Measurements from ENCODE around the gene VPS54.

VPS54 gene

DNA sequence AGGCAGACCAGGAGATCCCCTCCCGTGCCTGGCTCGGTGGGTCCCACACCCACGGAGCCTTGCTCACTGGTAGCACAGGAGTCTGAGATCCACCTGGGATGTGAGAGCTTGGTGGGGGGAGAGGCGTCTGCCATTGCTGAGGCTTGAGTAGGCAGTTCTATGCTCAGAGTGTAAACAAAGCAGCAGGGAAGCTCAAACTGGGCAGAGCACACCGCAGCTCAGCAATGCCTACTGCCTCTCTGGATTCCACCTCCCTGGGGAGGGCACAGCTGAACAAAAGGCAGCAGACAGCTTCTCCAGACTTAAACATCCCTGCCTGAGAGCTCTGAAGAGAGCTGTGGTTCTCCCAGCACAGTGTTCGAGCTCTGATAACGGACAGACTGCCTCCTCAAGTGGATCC lies 92.4 kb downstream of the VPS54 start:
- no peak for DNase-seq (ENCODE audit: low read depth in 2 of 2, low spot score in 1 of 2)

DNA sequence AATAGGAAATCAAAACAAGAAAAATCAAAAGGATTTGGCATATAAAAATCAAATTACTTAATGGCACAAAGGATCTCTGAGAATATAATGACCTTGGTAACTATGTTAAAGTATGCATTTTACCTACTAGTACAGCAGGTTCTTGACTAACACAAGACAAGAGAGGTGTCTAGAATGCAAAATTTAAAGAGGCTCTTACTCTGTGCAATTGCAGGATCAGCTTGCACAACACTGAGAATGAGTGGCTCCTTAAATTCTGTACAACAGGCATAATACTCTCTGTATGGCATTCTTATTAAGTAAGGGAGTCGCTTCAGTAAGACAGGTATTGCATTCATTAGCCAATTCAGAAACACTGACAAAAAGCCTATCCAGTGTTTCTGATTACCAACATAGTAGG lies 104.9 kb downstream of the VPS54 start:
- no peak for DNase-seq (ENCODE audit: low read depth in 2 of 2, low spot score in 1 of 2)

DNA sequence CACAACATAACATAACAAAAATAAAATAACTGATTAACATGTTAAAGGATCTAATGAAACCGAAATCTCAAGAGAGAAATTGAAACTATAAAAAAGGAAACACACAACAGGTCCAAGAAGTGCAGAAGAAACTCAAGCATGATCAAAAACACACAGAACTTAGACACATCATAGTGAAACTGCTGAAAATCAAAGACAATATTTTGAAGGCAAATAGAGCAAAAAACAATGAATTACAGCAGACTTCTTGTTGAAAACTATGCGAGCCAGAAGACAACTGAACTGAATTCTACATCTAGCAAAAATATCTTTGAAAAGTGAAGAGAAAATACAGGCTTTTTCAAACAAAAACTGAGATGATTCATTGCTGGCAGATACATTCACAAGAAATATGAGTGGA lies 116.2 kb downstream of the VPS54 start:
- no peak for DNase-seq (ENCODE audit: low read depth in 2 of 2, low spot score in 1 of 2)

DNA sequence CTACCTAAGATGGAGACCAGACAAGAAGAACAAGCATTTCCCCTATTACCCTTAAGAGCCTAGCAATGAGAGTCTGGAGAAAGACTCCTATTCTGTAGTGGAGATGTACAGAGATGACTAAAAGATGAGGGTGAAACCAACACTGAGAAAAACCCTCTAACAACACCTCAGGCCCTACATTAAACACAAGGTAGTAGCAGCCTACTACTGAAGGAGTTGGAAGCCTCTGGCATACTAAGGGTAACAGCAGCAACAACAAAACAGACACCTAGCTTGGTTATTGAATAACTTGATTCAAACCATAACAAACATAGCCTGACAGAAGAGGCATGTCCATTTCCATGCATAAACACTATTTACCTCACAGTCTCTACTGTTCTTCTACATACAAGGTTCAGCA lies 117.1 kb downstream of the VPS54 start:
- DNase-seq (ENCODE audit: low read depth in 2 of 2, low spot score in 1 of 2): no peak

DNA sequence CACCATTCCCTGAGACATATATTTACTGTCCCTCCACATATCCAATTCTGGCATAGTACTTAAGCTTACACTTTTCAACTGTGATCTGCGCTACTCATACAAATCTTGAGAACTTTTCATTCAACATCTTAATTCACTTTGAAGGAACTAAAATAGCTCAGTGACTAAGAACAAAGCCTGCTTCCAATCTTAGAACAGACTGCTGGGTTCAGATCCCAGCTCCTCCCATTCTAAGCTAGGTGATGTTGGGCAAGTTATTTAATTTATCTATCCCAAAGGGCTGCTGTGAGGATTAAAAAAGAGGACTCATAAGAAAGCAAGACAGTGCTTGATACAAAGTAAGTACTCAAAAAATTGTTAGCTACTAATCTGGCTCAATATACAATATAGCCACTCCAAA lies 119.6 kb downstream of the VPS54 start:
- DNase-seq (ENCODE audit: low read depth in 2 of 2, low spot score in 1 of 2): no peak

DNA sequence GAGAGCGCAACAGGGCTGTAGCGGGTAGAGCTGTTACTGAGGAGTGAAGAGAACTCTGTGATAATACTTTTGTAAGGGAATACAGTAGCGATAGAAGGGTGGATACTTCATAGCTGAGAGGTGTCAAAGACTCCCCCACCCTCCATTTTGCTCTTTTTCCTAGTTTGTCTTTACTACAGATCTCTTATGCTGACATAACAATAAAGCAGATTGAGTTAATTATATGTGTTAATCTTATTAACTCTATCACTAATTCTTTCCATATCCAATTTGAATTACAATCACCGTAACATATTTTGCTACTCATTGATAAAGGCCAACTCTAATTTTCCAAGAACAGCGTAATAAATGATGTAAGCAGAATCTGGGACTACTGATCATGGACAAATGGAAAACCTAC lies 120.4 kb downstream of the VPS54 start:
- DNase-seq (ENCODE audit: low read depth in 2 of 2, low spot score in 1 of 2): no peak

DNA sequence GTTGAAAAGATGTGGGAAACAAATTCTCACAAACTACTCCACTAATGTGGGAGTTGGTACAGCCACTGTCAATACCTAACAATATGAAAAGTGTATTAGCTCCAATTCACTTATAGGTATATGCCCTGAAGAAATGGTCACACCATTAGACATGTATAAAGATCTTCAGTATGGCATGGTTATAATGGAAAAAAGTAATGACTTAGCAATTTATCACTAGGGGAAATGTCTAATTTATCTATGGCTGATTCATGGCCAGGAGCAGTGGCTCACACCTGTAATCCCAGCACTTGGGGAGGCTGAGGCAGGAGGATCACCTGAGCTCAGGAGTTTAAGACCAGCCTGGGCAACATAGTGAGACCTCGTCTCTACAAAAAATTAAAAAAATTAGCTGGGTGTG lies 125.1 kb downstream of the VPS54 start:
- DNase-seq (ENCODE audit: low read depth in 2 of 2, low spot score in 1 of 2): no peak

DNA sequence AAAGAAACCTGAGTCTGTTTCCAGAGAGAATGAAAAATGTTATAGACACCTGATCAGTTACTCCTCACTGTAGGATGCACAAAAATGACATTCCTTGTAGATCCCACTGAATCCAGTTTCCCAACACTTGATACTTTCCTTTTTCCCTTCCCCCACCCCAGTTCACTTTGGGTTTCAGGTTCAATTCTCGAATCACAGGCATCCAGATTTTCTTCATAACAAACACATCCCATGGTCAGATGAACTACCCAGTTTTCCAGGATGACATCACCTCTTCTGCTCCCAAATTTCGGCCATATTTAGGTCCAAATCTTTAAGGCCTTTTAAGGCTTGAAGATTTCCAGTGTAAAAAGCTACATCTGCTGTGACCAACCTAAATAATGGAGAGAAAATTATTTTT lies 126.1 kb downstream of the VPS54 start:
- DNase-seq (ENCODE audit: low read depth in 2 of 2, low spot score in 1 of 2): no peak

DNA sequence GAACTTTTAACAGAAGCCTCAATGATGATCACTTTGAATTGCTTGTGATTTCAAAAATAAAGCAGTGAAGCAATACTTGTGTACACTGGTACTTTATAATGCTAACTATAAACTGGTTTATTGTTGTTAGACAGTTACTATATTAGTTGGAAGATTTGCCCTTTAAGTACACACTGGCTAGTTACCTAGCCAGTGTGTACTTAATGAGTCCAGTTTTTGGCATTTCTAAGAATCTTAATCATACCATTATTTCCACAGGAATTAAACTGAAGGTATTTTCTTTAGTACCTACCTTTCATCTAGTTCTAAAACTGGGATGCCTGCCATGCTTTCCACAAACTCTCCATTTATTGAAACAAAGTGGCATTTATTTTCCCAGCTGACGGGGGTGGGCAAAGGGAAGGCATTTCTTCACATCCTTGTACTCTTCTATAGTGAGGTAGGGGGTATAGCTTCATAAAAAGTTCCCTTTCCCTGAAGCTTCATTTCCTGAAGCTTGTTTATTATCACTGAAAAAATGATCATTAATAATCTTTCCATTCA lies 127.7 kb downstream of the VPS54 start:
- no peak for DNase-seq (ENCODE audit: low read depth in 2 of 2, low spot score in 1 of 2)

DNA sequence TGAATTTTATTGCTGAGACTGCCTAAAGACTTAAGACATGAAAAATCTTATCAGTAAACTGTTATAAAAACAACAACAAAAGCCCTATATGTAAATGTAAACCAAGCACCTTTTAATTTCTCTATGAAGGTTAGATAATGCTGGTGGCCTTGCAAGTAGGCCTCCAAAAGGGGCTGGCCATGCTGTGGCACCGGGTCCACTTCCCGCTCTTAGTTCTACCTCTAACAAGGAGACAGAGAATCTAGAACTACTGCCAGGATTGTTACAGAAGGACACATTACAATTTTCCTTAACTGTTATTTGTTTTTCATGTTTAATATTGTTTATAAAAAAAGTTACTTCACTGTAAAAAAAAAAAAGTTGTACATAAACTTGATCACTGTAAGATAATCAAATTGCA lies 128.6 kb downstream of the VPS54 start:
- DNase-seq (ENCODE audit: low read depth in 2 of 2, low spot score in 1 of 2): no peak

DNA sequence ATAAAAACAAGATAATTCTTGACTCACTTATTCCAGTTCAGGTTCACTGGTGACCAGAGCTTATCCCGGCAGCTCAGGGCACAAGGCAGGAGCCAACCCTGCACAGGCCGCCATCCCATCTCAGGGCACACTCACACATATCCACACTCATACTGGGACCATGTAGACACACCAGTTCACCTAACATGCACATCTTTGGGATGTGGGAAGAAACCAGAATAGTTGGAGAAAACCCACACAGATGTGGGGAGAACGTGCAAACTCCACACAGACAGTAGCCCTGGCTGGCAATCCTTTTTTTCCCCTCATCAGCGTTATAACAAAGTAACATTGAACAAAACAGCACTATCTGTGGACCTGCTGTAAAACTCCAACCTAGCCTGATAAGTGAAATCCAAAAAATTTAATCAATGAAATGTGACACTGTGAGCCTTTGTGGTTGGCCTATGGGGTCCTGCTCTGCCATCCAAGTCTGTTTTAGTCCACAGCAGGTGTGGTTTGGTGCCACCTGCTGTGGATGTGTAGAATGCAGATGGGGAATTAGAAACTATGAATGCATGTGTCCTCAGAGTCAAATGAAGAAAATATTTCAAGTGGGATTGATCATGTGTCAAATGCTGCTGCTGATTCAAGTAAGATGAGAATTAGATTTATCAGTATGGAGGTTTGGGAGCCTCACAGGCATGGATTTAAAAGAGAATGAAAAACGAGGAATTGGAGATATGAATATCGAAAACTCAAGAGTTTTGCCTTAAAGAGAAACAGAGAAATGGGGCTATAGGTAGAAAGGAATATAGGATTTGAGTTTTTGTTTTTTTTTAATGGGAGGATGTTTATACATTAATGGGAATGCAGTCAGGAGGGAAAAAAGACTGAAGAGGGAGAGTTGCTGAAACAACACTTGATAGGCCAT lies 130.5 kb downstream of the VPS54 start:
- peak in 1 of 2 donors; percentile 0 for DNase-seq (ENCODE audit: low read depth in 2 of 2, low spot score in 1 of 2)

DNA sequence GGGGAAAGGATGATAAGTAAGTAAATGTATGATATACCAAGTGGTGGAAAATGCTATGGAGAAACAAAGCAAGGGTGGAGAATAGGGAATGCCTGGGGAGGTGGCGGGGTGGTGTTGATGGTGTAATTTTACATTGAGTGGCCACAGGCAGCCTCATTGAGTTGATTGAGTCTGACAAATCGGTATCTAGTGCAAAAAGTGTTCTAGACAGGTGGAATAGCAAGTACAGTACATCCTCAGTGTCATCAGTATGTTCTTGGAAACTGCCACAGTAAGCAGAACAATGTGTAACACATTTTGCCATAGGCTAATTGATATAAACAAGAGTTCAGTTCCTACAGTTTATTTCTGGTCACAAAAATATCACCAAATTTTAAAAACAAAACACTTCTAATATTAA lies 131.2 kb downstream of the VPS54 start:
- DNase-seq (ENCODE audit: low read depth in 2 of 2, low spot score in 1 of 2): no peak

DNA sequence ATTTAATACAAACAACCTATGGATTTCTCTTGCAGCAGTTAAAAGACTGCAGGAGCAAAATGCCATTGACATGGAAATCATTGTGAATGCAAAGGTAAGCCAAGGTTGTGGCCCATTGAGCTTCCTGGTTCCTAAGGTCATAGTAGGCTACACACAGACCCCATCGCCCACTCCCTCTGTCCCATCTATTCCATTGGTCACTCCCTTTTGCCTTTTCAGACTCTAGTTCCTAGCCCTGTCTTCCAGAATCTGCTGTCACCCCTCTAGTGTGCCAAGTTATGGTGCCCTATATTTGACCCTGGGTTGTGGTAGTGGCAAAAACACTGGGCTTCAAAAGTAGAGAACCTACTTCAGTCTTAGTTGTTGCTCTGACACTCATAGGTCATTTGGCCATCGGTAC lies 132.8 kb downstream of the VPS54 start:
- no peak for DNase-seq (ENCODE audit: low read depth in 2 of 2, low spot score in 1 of 2)

DNA sequence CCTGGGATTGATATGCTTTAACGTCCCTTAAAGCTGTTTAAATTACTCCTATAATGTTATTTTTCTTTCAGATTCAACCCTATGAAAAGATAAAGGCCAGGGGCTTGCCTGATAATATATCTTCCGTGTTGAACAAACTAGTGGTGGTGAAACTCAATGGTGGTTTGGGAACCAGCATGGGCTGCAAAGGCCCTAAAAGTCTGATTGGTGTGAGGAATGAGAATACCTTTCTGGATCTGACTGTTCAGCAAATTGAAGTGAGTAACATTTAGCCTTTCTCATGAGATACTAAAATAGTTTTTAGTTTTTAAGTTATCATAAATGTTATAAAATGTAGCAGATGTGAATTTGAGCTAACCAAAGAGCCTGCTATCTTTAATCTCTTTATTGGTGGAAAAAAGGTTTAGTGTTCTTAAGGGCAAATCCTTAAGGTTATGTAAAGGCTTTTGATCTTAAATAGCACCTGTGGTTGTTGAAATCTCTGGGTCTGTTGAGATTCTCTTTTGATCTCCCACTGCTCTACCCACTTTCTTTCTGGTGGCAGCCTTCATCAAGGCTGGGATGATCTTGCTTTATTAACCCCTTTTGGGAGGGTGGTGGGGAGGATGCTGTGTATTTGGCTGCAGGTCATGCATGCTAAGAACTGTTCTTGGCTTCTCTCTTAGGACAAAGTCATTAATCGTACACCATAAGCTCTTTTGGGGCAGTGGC lies 136.7 kb downstream of the VPS54 start:
- no peak for DNase-seq (ENCODE audit: low read depth in 2 of 2, low spot score in 1 of 2)

DNA sequence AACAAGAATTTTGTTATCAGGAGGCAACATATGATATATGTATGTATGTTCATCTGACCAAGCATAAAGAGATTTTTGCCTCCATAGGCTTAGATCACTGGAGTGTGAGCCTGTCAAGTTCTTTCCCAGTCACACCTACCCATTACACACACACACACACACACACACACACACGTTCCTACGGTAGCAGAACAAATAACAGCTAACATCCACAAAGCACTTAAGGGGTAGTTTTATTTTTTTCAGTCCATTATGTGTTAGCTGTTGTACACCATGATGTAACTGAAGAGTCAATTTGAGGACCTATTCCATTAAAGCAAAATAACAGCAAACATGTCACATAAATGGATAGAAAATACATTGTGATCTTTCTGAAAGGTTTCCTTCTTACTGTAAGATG lies 138.0 kb downstream of the VPS54 start:
- DNase-seq (ENCODE audit: low read depth in 2 of 2, low spot score in 1 of 2): no peak

DNA sequence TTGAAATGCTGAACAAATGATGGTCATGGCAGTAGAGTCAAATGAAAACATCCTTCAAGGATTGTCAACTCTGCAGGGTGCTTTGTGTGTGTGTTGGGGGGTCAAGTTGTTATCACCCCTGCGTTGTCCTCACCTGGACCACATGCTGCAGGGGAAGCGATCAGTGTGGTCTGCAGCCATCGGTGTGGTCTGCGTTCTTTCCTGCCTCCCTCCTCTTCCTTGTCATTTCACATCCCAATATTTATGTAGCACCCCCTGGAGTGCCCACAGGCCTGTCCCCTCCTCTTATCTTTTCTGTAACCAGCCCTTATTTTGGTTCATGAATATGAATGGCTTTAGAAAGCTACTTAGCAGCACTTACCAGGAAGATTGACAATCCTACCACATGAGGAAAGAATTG lies 138.6 kb downstream of the VPS54 start:
- DNase-seq (ENCODE audit: low read depth in 2 of 2, low spot score in 1 of 2): no peak

DNA sequence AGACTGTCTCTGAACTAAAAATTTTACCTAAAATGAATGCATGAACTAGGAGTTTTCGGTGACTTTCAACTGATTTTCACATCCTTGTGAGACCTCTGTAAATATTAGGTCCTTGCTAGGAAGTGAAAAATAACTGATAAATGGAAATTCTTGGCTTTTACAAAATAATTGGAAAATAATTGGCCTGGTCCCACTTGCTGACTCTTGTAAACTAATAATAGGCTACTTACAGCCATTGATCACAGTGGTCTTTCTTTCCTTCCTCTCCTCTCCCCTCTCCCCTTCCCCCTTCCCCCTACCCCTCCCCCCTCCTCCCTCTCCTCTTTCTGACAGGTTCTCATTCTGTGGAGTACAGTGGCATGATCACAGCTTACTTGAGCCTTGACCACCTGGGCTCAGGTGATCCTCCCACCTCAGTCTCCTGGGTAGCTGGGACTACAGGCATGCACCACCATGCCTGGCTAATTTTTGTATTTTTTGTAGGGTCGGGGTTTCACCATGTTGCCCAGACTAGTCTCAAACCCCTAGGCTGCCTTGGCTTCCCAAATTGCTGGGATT lies 139.3 kb downstream of the VPS54 start:
- DNase-seq (ENCODE audit: low read depth in 2 of 2, low spot score in 1 of 2): no peak

DNA sequence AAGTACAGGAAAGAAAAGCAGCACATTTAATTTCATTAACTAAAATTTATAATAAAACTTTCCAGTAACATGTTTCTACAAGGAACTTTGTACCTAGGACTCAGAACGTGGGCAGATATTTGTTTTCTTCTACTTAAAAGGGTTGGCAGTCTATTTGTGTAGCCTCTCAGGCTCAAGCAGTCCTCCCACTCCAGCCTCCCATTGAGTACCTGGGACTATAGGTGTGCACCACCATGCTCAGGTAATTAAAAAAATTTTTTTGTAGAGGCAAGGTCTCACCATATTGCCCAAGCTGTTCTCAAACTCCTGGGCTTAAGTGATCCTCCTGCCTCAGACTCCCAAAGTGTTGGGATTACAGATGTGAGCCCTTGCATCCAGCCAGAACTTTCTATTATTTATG lies 140.7 kb downstream of the VPS54 start:
- no peak for DNase-seq (ENCODE audit: low read depth in 2 of 2, low spot score in 1 of 2)

DNA sequence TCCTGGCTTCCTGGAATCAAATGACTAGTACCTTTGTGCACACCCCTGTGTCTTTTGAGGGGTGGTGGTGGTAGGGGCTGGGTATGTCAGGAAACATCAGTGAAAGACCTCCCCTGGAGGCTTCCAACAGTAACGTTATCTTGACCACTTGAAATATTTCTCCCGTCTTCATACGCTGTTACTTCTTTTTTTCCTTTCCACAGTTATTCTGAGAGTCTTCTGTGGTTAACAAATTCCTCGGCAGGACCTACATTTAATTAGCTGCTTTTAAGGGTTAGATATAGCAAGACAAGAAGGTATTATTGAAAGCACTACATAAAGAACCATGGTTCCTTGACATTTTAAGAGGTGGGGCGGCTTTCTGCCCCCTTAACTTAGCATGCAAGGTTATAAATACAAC lies 142.9 kb downstream of the VPS54 start:
- DNase-seq (ENCODE audit: low read depth in 2 of 2, low spot score in 1 of 2): no peak

DNA sequence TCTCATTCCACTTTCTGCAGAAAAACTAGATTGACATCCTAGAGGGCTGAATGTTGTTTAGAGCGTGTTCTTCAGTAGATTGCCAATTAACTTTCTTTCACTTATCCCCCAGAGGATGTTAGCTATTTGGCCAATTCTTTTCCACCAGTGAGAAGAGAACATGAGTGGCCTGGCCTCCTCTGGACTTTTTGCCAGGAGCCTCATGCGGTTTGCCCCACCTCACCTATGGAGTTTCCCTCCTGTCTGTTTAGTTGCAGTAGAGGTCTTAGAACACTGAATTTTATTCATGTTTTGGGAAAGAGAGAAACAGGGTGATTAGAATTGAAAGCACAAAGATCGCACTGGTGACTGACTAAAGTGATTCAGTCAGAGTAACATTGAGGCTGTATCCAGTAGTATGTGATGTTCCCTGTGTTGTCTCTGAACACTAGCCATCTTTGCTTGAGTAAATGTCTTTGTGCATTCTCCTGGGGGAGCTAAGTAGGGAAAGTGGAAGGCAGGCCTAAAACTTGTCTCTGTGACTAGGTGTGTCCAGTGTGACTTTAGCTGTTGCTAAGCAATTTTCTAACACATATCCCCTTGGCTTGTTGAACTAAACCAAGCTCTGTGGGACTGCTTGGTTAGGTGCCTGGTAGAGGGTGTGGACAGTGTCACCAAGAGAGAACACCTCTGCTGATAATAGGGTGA lies 143.5 kb downstream of the VPS54 start:
- no peak for DNase-seq (ENCODE audit: low read depth in 2 of 2, low spot score in 1 of 2)

DNA sequence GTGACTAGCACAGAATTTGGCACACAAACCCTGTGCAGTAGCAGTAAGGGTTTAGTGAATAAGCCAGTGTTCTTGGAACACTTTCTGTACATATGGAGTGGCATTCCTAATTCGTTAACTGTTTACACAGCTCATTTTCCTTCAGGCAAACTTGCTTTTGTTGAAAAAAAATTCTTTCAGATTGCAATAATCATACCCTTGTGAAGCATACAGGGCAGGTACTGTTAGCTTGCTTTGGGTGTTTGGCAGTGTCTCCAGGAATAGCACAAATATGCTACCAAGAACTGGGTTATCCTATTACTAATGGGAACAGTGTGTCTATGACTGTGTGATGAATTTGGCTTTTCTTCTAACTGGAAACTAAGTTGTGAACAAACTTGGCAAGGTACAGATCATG lies 144.1 kb downstream of the VPS54 start:
- no peak for DNase-seq (ENCODE audit: low read depth in 2 of 2, low spot score in 1 of 2)
